ENCODE data around the gene ABHD11. TPM values are rescaled to one million over a fixed set of nuclear protein-coding genes. Genes with fewer than 3 reads are reported as not detected.

The ABHD11 gene
- total RNA-seq, 2 experiments from 2014 or later = 14.4 to 17.8 TPM

- H3K36me3 Mint-ChIP-seq (ENCODE audit: low read depth) = peaks cover 18% of the 10 kb centered on the region
- H3K4me1 Mint-ChIP-seq = peaks cover 18% of the 10 kb centered on the region
- ATAC-seq (peak; percentile 94), DNase-seq (peak; percentile 79)
- CTCF ChIA-PET = interaction anchor here (0.6 to 1.3 kb wide), 5 partner anchors 17 to 181 kb away, joined by 3 read pairs; no protein-coding TSS in a partner anchor
- POLR2A ChIA-PET = interaction anchor here (0.5 to 2.4 kb wide), 3 partner anchors 11 to 47 kb away, joined by 3 to 17 read pairs (median 4); no protein-coding TSS in a partner anchor
- H3K27ac Mint-ChIP-seq = no peak overlapping the region
- H3K27me3 Mint-ChIP-seq = no peaks in the 10 kb centered on the region
- no peak overlapping the region for H3K4me3 Mint-ChIP-seq
- intact Hi-C loops (cut with DNase I, micrococcal nuclease) = loop anchor here in 1 of 2 experiments (1.0 kb wide), 1 partner anchor 9 kb away; no protein-coding TSS in a partner anchor
- H3K9me3 Mint-ChIP-seq (ENCODE audit: low read depth) = no peaks in the 10 kb centered on the region
Observed at GRCh38 chr7:73706126-73707044, 32.2 kb downstream of the ABHD11 start.

- Mint-ChIP-seq H3K4me3 (no peak overlapping the region), H3K4me1 (peaks cover 18% of the 10 kb centered on the region), H3K27ac (no peak overlapping the region), H3K27me3 (no peaks in the 10 kb centered on the region), H3K36me3 (ENCODE audit: low read depth) (peaks cover 19% of the 10 kb centered on the region), H3K9me3 (ENCODE audit: low read depth) (no peaks in the 10 kb centered on the region)
- DNase-seq = no peak
- intact Hi-C loops (cut with DNase I, micrococcal nuclease) = loop anchor here in 1 of 2 experiments (2.0 kb wide), 1 partner anchor 13 kb away; the partner anchor contains the start of gene STX1A
- POLR2A ChIA-PET = interaction anchor here (0.5 to 2.4 kb wide), 2 partner anchors 12 to 21 kb away, joined by 3 to 17 read pairs; no protein-coding TSS in a partner anchor
- CTCF ChIA-PET = interaction anchor here (0.6 to 1.2 kb wide), 3 partner anchors 18 to 98 kb away, joined by 3 read pairs; no protein-coding TSS in a partner anchor
- ATAC-seq = no peak
Observed at GRCh38 chr7:73705551-73705920, 33.1 kb downstream of the ABHD11 start.

GRCh38 chr7:73704640-73705550 lies 33.7 kb downstream of the ABHD11 start:
- ChIA-PET POLR2A (interaction anchor here (0.5 kb wide), 1 partner anchor 93 kb away, joined by 7 read pairs; no protein-coding TSS in a partner anchor), CTCF (no interaction called here)
- Mint-ChIP-seq H3K9me3 (ENCODE audit: low read depth) (no peaks in the 10 kb centered on the region), H3K27me3 (no peaks in the 10 kb centered on the region), H3K36me3 (ENCODE audit: low read depth) (peaks cover 22% of the 10 kb centered on the region), H3K4me3 (no peak overlapping the region), H3K4me1 (peaks cover 18% of the 10 kb centered on the region), H3K27ac (no peak overlapping the region)
- ATAC-seq (no peak), DNase-seq (no peak)
- intact Hi-C loops (cut with DNase I, micrococcal nuclease) = loop anchor here in 1 of 2 experiments (1.0 to 2.0 kb wide), 2 partner anchors 14 to 22 kb away; partner anchors contain the start of genes BUD23, DNAJC30 and STX1A

- ChIA-PET POLR2A (interaction anchor here (0.5 to 1.2 kb wide), 3 partner anchors 11 to 94 kb away, joined by 4 to 7 read pairs (median 7); no protein-coding TSS in a partner anchor), CTCF (interaction anchor here (0.7 to 4.0 kb wide), 2 partner anchors 13 to 97 kb away, joined by 3 to 21 read pairs; no protein-coding TSS in a partner anchor)
- Mint-ChIP-seq H3K27me3 (no peaks in the 10 kb centered on the region), H3K27ac (no peak overlapping the region), H3K36me3 (ENCODE audit: low read depth) (peaks cover 23% of the 10 kb centered on the region), H3K4me1 (peaks cover 18% of the 10 kb centered on the region), H3K4me3 (no peak overlapping the region), H3K9me3 (ENCODE audit: low read depth) (no peaks in the 10 kb centered on the region)
- ATAC-seq = peak; percentile 68
- peak; percentile 77 for DNase-seq
- intact Hi-C loops (cut with DNase I, micrococcal nuclease) = loop anchor here in 1 of 2 experiments (1.0 to 2.0 kb wide), 2 partner anchors 15 to 21 kb away; partner anchors contain the start of genes BUD23, DNAJC30 and STX1A
Observed at GRCh38 chr7:73703757-73704639, 34.6 kb downstream of the ABHD11 start.

- POLR2A ChIA-PET = interaction anchor here (0.7 to 1.2 kb wide), 2 partner anchors 11 to 13 kb away, joined by 4 to 7 read pairs; no protein-coding TSS in a partner anchor
- CTCF ChIA-PET = interaction anchor here (4.0 kb wide), 1 partner anchor 13 kb away, joined by 21 read pairs; no protein-coding TSS in a partner anchor
- intact Hi-C loops (cut with DNase I, micrococcal nuclease) = no loop called here
- H3K27ac Mint-ChIP-seq = no peak overlapping the region
- no peak for ATAC-seq
- peaks cover 18% of the 10 kb centered on the region for H3K4me1 Mint-ChIP-seq
- H3K27me3 Mint-ChIP-seq = no peaks in the 10 kb centered on the region
- no peaks in the 10 kb centered on the region for H3K9me3 Mint-ChIP-seq (ENCODE audit: low read depth)
- peaks cover 27% of the 10 kb centered on the region for H3K36me3 Mint-ChIP-seq (ENCODE audit: low read depth)
- H3K4me3 Mint-ChIP-seq = no peak overlapping the region
- no peak for DNase-seq
Observed at GRCh38 chr7:73703225-73703624, 35.4 kb downstream of the ABHD11 start.

GRCh38 chr7:73702665-73703064 lies 35.9 kb downstream of the ABHD11 start:
- Mint-ChIP-seq H3K27ac (no peak overlapping the region), H3K36me3 (ENCODE audit: low read depth) (peaks cover 27% of the 10 kb centered on the region), H3K9me3 (ENCODE audit: low read depth) (no peaks in the 10 kb centered on the region), H3K27me3 (no peaks in the 10 kb centered on the region), H3K4me3 (no peak overlapping the region), H3K4me1 (peaks cover 18% of the 10 kb centered on the region)
- ChIA-PET CTCF (interaction anchor here (0.7 to 4.0 kb wide), 7 partner anchors 9 to 96 kb away, joined by 3 to 21 read pairs (median 13); no protein-coding TSS in a partner anchor), POLR2A (interaction anchor here (1.0 kb wide), 1 partner anchor 15 kb away, joined by 3 read pairs; no protein-coding TSS in a partner anchor)
- no peak for DNase-seq
- intact Hi-C loops (cut with DNase I, micrococcal nuclease) = no loop called here
- no peak for ATAC-seq

- CTCF ChIA-PET = interaction anchor here (0.7 to 4.0 kb wide), 7 partner anchors 9 to 95 kb away, joined by 3 to 21 read pairs (median 13); no protein-coding TSS in a partner anchor
- DNase-seq (no peak), ATAC-seq (no peak)
- no peak overlapping the region for H3K4me3 Mint-ChIP-seq
- H3K9me3 Mint-ChIP-seq (ENCODE audit: low read depth) = no peaks in the 10 kb centered on the region
- intact Hi-C loops (cut with DNase I, micrococcal nuclease) = no loop called here
- H3K27ac Mint-ChIP-seq = no peak overlapping the region
- H3K36me3 Mint-ChIP-seq (ENCODE audit: low read depth) = peaks cover 29% of the 10 kb centered on the region
- H3K4me1 Mint-ChIP-seq = peaks cover 16% of the 10 kb centered on the region
- H3K27me3 Mint-ChIP-seq = no peaks in the 10 kb centered on the region
- POLR2A ChIA-PET = interaction anchor here (1.0 to 1.4 kb wide), 2 partner anchors 13 to 16 kb away, joined by 3 to 5 read pairs; no protein-coding TSS in a partner anchor
Observed at GRCh38 chr7:73702226-73702625, 36.4 kb downstream of the ABHD11 start.

GRCh38 chr7:73701357-73701995 lies 37.1 kb downstream of the ABHD11 start:
- DNase-seq = peak; percentile 59
- no peaks in the 10 kb centered on the region for H3K27me3 Mint-ChIP-seq
- intact Hi-C loops (cut with DNase I, micrococcal nuclease) = no loop called here
- CTCF ChIA-PET = interaction anchor here (1.1 to 4.0 kb wide), 9 partner anchors 9 to 95 kb away, joined by 3 to 21 read pairs (median 8); no protein-coding TSS in a partner anchor
- H3K4me1 Mint-ChIP-seq = peaks cover 9% of the 10 kb centered on the region
- H3K27ac Mint-ChIP-seq = no peak overlapping the region
- peaks cover 36% of the 10 kb centered on the region for H3K36me3 Mint-ChIP-seq (ENCODE audit: low read depth)
- H3K9me3 Mint-ChIP-seq (ENCODE audit: low read depth) = no peaks in the 10 kb centered on the region
- no peak overlapping the region for H3K4me3 Mint-ChIP-seq
- POLR2A ChIA-PET = interaction anchor here (1.0 to 1.4 kb wide), 2 partner anchors 14 to 16 kb away, joined by 3 to 5 read pairs; no protein-coding TSS in a partner anchor
- ATAC-seq = no peak

GRCh38 chr7:73700581-73701134 lies 37.9 kb downstream of the ABHD11 start:
- ATAC-seq (no peak), DNase-seq (no peak)
- ChIA-PET POLR2A (interaction anchor here (1.4 kb wide), 1 partner anchor 15 kb away, joined by 5 read pairs; no protein-coding TSS in a partner anchor), CTCF (interaction anchor here (0.9 to 4.0 kb wide), 8 partner anchors 9 to 94 kb away, joined by 3 to 21 read pairs (median 9); partner anchors contain the start of gene STX1A)
- Mint-ChIP-seq H3K4me1 (peaks cover 5% of the 10 kb centered on the region), H3K36me3 (ENCODE audit: low read depth) (peaks cover 41% of the 10 kb centered on the region), H3K27ac (no peak overlapping the region), H3K27me3 (no peaks in the 10 kb centered on the region), H3K9me3 (ENCODE audit: low read depth) (no peaks in the 10 kb centered on the region), H3K4me3 (no peak overlapping the region)
- intact Hi-C loops (cut with DNase I, micrococcal nuclease) = no loop called here
